SK-N-SH treated with all-trans-retinoic acid at 6 μM for 48 hours (cell line): ENCODE measurements around the gene COBLL1.

Experiments
- ATAC-seq: fragments of 200-7000 bp; cut with Tn5 transposase; 3 replicates; pipeline ENCODE4 v1.9.1; 2020; ENCODE audit warnings: mild to moderate bottlenecking, moderate library complexity
- ARNTL ChIP-seq: fragments of 450-650 bp; formaldehyde crosslinking; IDR thresholded peaks from 2 replicates; pipeline ENCODE4 v1.5.0; 2020; ENCODE audit warnings: low read depth, mild to moderate bottlenecking, moderate library complexity, borderline replicate concordance
- BACH2 ChIP-seq: fragments of 250-450 bp; sonication (Bioruptor Pico); IDR thresholded peaks from 2 replicates; pipeline ENCODE4 v1.9.0; 2021; ENCODE audit warnings: mild to moderate bottlenecking, borderline replicate concordance
- CSDC2 ChIP-seq: fragments of 250-450 bp; sonication (Bioruptor Pico); IDR thresholded peaks from 2 replicates; pipeline ENCODE4 v1.5.0; 2020; ENCODE audit warnings: mild to moderate bottlenecking, moderate library complexity
- GLIS3 ChIP-seq: fragments of 250-450 bp; sonication (Bioruptor Pico); IDR thresholded peaks from 2 replicates; pipeline ENCODE4 v1.5.0; 2020; ENCODE audit warnings: mild to moderate bottlenecking, moderate library complexity
- ISL1 ChIP-seq: fragments of 250-450 bp; sonication (Bioruptor Pico); IDR thresholded peaks from 2 replicates; pipeline ENCODE4 v2.1.2; 2022; ENCODE audit warnings: mild to moderate bottlenecking, moderate library complexity
- OSR1 ChIP-seq: fragments of 250-450 bp; sonication (Bioruptor Pico); IDR thresholded peaks from 2 replicates; pipeline ENCODE4 v1.8.0; 2022; ENCODE audit warnings: moderate library complexity, mild to moderate bottlenecking, inconsistent platforms
- PPARA ChIP-seq: fragments of 250-450 bp; sonication (Bioruptor Pico); IDR thresholded peaks from 2 replicates; pipeline ENCODE4 v1.5.0; 2020; ENCODE audit warnings: mild to moderate bottlenecking, borderline replicate concordance
- RARB ChIP-seq: fragments of 250-450 bp; sonication (Bioruptor Pico); IDR thresholded peaks from 2 replicates; pipeline ENCODE4 v1.8.0; 2021; ENCODE audit warnings: mild to moderate bottlenecking, moderate library complexity
- SNAI2 ChIP-seq: fragments of 250-450 bp; sonication (Bioruptor Pico); IDR thresholded peaks from 2 replicates; pipeline ENCODE4 v1.5.0; 2020; ENCODE audit warnings: mild to moderate bottlenecking, moderate library complexity
- TCF4 ChIP-seq: fragments of 250-450 bp; sonication (Bioruptor Pico); IDR thresholded peaks from 2 replicates; pipeline ENCODE4 v1.8.0; 2021; ENCODE audit warnings: mild to moderate bottlenecking, moderate library complexity, borderline replicate concordance
- TOX ChIP-seq: fragments of 250-450 bp; sonication (Bioruptor Pico); IDR thresholded peaks from 2 replicates; pipeline ENCODE4 v1.8.0; 2021; ENCODE audit warnings: mild to moderate bottlenecking, moderate library complexity, borderline replicate concordance
- ZC3H10 ChIP-seq: fragments of 250-450 bp; sonication (Bioruptor Pico); IDR thresholded peaks from 2 replicates; pipeline ENCODE4 v1.5.1; 2021; ENCODE audit warnings: mild to moderate bottlenecking, moderate library complexity
- ZFP30 ChIP-seq: fragments of 450-650 bp; formaldehyde crosslinking; IDR thresholded peaks from 2 replicates; pipeline ENCODE4 v1.5.0; 2022; ENCODE audit warnings: mild to moderate bottlenecking, moderate library complexity
- ZNF565 ChIP-seq: fragments of 450-650 bp; formaldehyde crosslinking; conservative IDR thresholded peaks from 2 replicates; pipeline ENCODE4 v1.5.0; 2020; ENCODE audit warnings: low read depth, mild to moderate bottlenecking, moderate library complexity
- TF ChIP-seq, protein P1 (sequence below): fragments of 250-450 bp; sonication (Bioruptor Pico); IDR thresholded peaks from 2 replicates; pipeline ENCODE4 v1.8.0; 2021; ENCODE audit warnings: low read depth, mild to moderate bottlenecking, moderate library complexity, borderline replicate concordance
- TF ChIP-seq, protein P2 (sequence below): fragments of 250-450 bp; sonication (Bioruptor Pico); IDR thresholded peaks from 2 replicates; pipeline ENCODE4 v1.5.0; 2020; ENCODE audit warnings: mild to moderate bottlenecking, moderate library complexity
- TF ChIP-seq, protein P3 (sequence below): fragments of 250-450 bp; sonication (Bioruptor Pico); IDR thresholded peaks from 2 replicates; pipeline ENCODE4 v1.8.0; 2020; ENCODE audit warnings: mild to moderate bottlenecking, moderate library complexity, borderline replicate concordance

COBLL1 gene

DNA sequence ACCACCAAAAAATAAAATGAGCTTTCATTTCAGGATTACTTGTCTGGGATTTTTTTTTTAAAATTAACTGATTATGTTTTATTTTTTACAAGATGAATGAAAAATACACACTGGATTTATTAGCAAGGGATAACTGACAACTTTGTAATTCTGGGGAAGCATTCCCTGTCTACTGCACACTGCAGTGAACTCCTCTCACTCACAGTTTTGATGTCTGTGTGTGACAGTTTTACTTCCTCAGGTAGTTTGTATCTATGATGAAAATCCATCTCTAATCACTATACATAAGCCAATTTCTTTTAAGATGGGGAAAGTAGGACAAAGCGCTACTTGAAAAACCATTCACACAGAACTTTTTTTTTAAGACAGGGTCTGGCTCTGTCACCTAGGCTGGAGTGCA, 94.5 kb downstream of the COBLL1 start:
- no peak for ATAC-seq
- TF ChIP-seq, protein P1, sequence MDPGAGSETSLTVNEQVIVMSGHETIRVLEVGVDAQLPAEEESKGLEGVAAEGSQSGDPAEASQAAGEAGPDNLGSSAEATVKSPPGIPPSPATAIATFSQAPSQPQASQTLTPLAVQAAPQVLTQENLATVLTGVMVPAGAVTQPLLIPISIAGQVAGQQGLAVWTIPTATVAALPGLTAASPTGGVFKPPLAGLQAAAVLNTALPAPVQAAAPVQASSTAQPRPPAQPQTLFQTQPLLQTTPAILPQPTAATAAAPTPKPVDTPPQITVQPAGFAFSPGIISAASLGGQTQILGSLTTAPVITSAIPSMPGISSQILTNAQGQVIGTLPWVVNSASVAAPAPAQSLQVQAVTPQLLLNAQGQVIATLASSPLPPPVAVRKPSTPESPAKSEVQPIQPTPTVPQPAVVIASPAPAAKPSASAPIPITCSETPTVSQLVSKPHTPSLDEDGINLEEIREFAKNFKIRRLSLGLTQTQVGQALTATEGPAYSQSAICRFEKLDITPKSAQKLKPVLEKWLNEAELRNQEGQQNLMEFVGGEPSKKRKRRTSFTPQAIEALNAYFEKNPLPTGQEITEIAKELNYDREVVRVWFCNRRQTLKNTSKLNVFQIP (CRISPR knock-in tag): no peak
- TF ChIP-seq, protein P2, sequence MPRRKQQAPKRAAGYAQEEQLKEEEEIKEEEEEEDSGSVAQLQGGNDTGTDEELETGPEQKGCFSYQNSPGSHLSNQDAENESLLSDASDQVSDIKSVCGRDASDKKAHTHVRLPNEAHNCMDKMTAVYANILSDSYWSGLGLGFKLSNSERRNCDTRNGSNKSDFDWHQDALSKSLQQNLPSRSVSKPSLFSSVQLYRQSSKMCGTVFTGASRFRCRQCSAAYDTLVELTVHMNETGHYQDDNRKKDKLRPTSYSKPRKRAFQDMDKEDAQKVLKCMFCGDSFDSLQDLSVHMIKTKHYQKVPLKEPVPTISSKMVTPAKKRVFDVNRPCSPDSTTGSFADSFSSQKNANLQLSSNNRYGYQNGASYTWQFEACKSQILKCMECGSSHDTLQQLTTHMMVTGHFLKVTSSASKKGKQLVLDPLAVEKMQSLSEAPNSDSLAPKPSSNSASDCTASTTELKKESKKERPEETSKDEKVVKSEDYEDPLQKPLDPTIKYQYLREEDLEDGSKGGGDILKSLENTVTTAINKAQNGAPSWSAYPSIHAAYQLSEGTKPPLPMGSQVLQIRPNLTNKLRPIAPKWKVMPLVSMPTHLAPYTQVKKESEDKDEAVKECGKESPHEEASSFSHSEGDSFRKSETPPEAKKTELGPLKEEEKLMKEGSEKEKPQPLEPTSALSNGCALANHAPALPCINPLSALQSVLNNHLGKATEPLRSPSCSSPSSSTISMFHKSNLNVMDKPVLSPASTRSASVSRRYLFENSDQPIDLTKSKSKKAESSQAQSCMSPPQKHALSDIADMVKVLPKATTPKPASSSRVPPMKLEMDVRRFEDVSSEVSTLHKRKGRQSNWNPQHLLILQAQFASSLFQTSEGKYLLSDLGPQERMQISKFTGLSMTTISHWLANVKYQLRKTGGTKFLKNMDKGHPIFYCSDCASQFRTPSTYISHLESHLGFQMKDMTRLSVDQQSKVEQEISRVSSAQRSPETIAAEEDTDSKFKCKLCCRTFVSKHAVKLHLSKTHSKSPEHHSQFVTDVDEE (CRISPR knock-in tag): no peak

DNA sequence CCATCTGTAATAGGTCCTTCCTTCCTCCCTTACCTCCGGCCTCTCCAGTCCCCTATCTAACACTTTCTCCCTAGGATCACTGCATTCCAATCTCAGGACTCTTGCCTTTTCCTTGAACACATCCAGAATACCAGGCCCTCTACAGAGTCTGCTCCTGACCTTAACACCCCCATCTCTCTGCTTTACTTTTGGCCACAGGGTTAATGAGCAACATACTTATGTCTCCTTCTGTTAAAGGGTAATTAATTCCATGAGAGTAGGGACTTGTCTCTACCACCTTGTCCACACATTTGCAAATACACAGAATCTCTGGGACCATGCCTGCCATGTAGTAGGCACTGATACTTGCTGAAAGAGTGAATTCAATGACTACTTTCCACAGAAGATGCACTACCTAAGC, 94.9 kb downstream of the COBLL1 start:
- no peak for ATAC-seq
- TF ChIP-seq TCF4 (CRISPR knock-in tag) (no peak), BACH2 (CRISPR knock-in tag) (no peak), ZNF565 (CRISPR knock-in tag) (no peak), TOX (no peak), ZC3H10 (CRISPR knock-in tag) (no peak), GLIS3 (no peak), ZFP30 (CRISPR knock-in tag) (no peak), RARB (no peak)
- TF ChIP-seq, protein P1 (CRISPR knock-in tag): no peak
- TF ChIP-seq, protein P3, sequence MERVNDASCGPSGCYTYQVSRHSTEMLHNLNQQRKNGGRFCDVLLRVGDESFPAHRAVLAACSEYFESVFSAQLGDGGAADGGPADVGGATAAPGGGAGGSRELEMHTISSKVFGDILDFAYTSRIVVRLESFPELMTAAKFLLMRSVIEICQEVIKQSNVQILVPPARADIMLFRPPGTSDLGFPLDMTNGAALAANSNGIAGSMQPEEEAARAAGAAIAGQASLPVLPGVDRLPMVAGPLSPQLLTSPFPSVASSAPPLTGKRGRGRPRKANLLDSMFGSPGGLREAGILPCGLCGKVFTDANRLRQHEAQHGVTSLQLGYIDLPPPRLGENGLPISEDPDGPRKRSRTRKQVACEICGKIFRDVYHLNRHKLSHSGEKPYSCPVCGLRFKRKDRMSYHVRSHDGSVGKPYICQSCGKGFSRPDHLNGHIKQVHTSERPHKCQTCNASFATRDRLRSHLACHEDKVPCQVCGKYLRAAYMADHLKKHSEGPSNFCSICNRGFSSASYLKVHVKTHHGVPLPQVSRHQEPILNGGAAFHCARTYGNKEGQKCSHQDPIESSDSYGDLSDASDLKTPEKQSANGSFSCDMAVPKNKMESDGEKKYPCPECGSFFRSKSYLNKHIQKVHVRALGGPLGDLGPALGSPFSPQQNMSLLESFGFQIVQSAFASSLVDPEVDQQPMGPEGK (CRISPR knock-in tag): no peak
- TF ChIP-seq, all 23 proteins: peak for 0

DNA sequence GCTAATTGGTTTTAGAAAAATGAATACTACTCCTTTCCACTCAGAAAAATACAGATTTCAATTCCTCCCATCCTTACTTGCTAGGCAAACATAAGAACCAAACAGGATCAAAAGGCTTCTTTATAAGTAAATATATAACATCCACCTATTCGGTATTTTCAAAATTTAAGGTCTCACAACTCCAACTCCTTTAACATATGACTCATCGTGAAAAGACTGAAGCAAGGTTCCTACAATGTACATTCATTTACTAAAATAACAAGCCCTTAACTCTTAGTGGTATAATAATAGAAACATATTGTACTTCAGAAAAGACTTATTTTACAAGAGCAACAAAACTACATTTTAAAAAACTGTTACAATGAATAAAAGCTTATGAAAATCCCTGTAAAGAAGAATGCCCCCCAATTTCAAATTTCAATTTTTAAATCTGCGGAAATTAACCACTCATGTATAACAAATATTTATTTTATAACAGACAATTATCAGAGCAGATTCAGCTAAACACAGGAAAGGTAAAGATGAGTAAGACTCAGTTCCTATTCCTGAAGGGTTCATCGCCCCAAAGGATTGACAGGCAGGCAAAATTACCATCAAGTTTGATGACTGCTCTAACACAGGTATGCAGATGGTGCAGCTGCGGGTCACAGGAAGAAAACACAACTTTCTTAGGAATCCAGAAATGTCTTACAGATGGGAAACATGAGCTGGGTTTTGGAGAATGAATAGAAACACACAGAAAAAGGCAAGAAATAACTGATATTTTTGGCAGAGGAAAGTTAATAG, 96.4 kb downstream of the COBLL1 start:
- TF ChIP-seq ARNTL (no peak), RARB (no peak), CSDC2 (no peak), TCF4 (CRISPR knock-in tag) (no peak), OSR1 (CRISPR knock-in tag) (no peak), ISL1 (CRISPR knock-in tag) (no peak), BACH2 (CRISPR knock-in tag) (no peak), PPARA (CRISPR knock-in tag) (no peak), GLIS3 (no peak), ZNF565 (CRISPR knock-in tag) (no peak), SNAI2 (CRISPR knock-in tag) (no peak)
- TF ChIP-seq, protein P2 (CRISPR knock-in tag): no peak
- TF ChIP-seq, protein P1 (CRISPR knock-in tag): no peak
- no peak for ATAC-seq
